Endothelial cell of umbilical vein (primary cell): ENCODE measurements around the gene SINHCAF. TPM values are rescaled to one million over a fixed set of nuclear protein-coding genes. Genes with fewer than 3 reads are reported as not detected.

ENCODE experiments used
- BruUV-seq: library from RNA; stranded (reverse); fragments of 400-500 nt; replicated peaks from 2 replicates; lab custom pipeline; 2021; lab: Mats Ljungman, UMichigan
- CTCF ChIA-PET: fragments of 300-600, 350-600 bp; sonication (Branson Sonifier 250); formaldehyde crosslinking; loops from one replicate; lab custom pipeline; 2021; ENCODE audit warnings: antibody characterized with exemption, inconsistent platforms; lab: Charles Lee
- POLR2A ChIA-PET: fragments of 300-600, 350-600 bp; sonication (Branson Sonifier 250); formaldehyde crosslinking; loops from one replicate; lab custom pipeline; 2021; ENCODE audit warnings: antibody characterized with exemption, inconsistent platforms; lab: Charles Lee
- DNase-seq: peaks from one replicate; pipeline ENCODE4 v3.0.0-alpha.2; 2011; ENCODE audit warnings: low read depth, low spot score
- FAIRE-seq: peaks from 2 replicates; lab custom pipeline; 2011; peaks lifted over from hg19 to GRCh38; lab: Jason Lieb, UNC
- H2AFZ ChIP-seq: 2 replicates; pipeline ENCODE4 v1.6.0; 2012; ENCODE audit warnings: low read depth, low read length, control low read depth, inconsistent platforms
- H3K27ac ChIP-seq: 2 replicates; pipeline ENCODE4 v1.5.1; 2011; ENCODE audit warnings: low read depth, mild to moderate bottlenecking, control low read depth, low read length, moderate library complexity; ENCODE audit not compliant: insufficient read depth
- H3K27me3 ChIP-seq, 2 experiments: 2 replicates each; pipeline versions ENCODE4 v1.6.0 to v1.6.1; 2011; ENCODE audit warnings: low read length in 2 of 2, mixed read lengths in 1 of 2; ENCODE audit not compliant: control insufficient read depth in 2 of 2, insufficient read depth in 2 of 2
- H3K36me3 ChIP-seq, 2 experiments: 2 replicates in 1 of 2; 3 replicates in 1 of 2; pipeline ENCODE4 v1.5.1; 2011; ENCODE audit warnings: low read length in 2 of 2, mild to moderate bottlenecking in 1 of 2, moderate library complexity in 1 of 2; ENCODE audit not compliant: control insufficient read depth in 2 of 2, insufficient read depth in 2 of 2; ENCODE audit errors: extremely low read depth in 1 of 2
- H3K4me1 ChIP-seq: 3 replicates; pipeline ENCODE4 v1.5.1; 2011; ENCODE audit warnings: mild to moderate bottlenecking, low read length; ENCODE audit not compliant: control insufficient read depth, insufficient read depth; ENCODE audit errors: extremely low read depth
- H3K4me2 ChIP-seq: 2 replicates; pipeline ENCODE4 v1.6.1; 2011; ENCODE audit warnings: low read length, control low read depth, mixed read lengths; ENCODE audit not compliant: insufficient read depth
- H3K4me3 ChIP-seq, 3 experiments: fragments of 200-600 bp in 1 of 3; sonication (generic), shearing (Covaris generic) in 1 of 3; replicated peaks in 1 of 3; 2 replicates each; pipeline ENCODE4 v1.5.1; 2011 to 2016; ENCODE audit warnings: control low read depth in 3 of 3, low read length in 3 of 3, mild to moderate bottlenecking in 2 of 3, inconsistent platforms in 1 of 3, low read depth in 1 of 3, moderate library complexity in 1 of 3; ENCODE audit not compliant: insufficient read depth in 1 of 3
- H3K79me2 ChIP-seq: 2 replicates; pipeline ENCODE4 v1.6.0; 2012; ENCODE audit warnings: low read length, inconsistent platforms; ENCODE audit not compliant: control insufficient read depth, insufficient read depth
- H3K9ac ChIP-seq: replicated peaks from 2 replicates; pipeline ENCODE3; 2011; ENCODE audit warnings: low read length, control low read depth; ENCODE audit not compliant: insufficient read depth; ENCODE audit errors: extremely low read depth
- H3K9me1 ChIP-seq: replicated peaks from 3 replicates; pipeline ENCODE4 v1.6.0; 2011; ENCODE audit warnings: mild to moderate bottlenecking, low read length; ENCODE audit not compliant: control insufficient read depth, insufficient read depth; ENCODE audit errors: extremely low read depth
- H3K9me3 ChIP-seq: replicated peaks from 2 replicates; pipeline ENCODE4 v1.5.1; 2012; ENCODE audit warnings: low read length, inconsistent platforms; ENCODE audit not compliant: control insufficient read depth, insufficient read depth
- H4K20me1 ChIP-seq: replicated peaks from 2 replicates; pipeline ENCODE3; 2011; ENCODE audit warnings: mild to moderate bottlenecking, low read length; ENCODE audit not compliant: control insufficient read depth, insufficient read depth; ENCODE audit errors: extremely low read depth
- EZH2 ChIP-seq: IDR thresholded peaks from 2 replicates; pipeline ENCODE4 v1.6.1; 2012; ENCODE audit warnings: borderline replicate concordance, low read depth, mild to moderate bottlenecking, moderate library complexity, low read length, inconsistent platforms; ENCODE audit not compliant: severe bottlenecking
- FOS ChIP-seq: IDR thresholded peaks from 2 replicates; pipeline ENCODE4 v1.6.1; 2011; ENCODE audit warnings: mild to moderate bottlenecking, low read length, moderate library complexity, borderline replicate concordance; ENCODE audit not compliant: insufficient read depth
- GATA2 ChIP-seq: IDR thresholded peaks from 2 replicates; pipeline ENCODE4 v1.7.0; 2011; ENCODE audit warnings: low read depth, mild to moderate bottlenecking, moderate library complexity, mixed read lengths, low read length; ENCODE audit not compliant: insufficient read length, insufficient read depth
- JUN ChIP-seq: IDR thresholded peaks from 2 replicates; pipeline ENCODE4 v1.6.1; 2011; ENCODE audit warnings: borderline replicate concordance, low read depth; ENCODE audit not compliant: insufficient read length, insufficient read depth
- MYC ChIP-seq: IDR thresholded peaks from one replicate; pipeline ENCODE4 v1.6.1; 2011; ENCODE audit warnings: mild to moderate bottlenecking, low read depth, low read length
- POLR2A ChIP-seq: IDR thresholded peaks from 2 replicates; pipeline ENCODE4 v1.6.1; 2012; ENCODE audit warnings: low read depth, mild to moderate bottlenecking, control low read depth, low read length
- POLR2AphosphoS5 ChIP-seq: IDR thresholded peaks from 2 replicates; pipeline ENCODE4 v1.6.1; 2012; ENCODE audit warnings: low read depth, mild to moderate bottlenecking, control low read depth, low read length, moderate library complexity; ENCODE audit not compliant: insufficient read depth
- dilution Hi-C: fragments of 300-500 bp; cut with MboI; formaldehyde crosslinking; loops from one replicate; pipeline ENCODE4 v1.15.0; 2019; ENCODE audit warnings: low sequenced_read_pairs; ENCODE audit not compliant: extremely low pct_ligation_motif_present
- intact Hi-C: fragments of 100-400 bp; cut with micrococcal nuclease; formaldehyde crosslinking; loops from one replicate; pipeline ENCODE4 v1.10.0; 2022
- polyA plus RNA-seq, 4 experiments: library from polyadenylated mRNA; depleted of rRNA in 3 of 4; stranded (reverse) in 3 of 4; unstranded in 1 of 4; fragments of >200 nt; gene quantifications; 2 replicates each; pipeline versions ENCODE4 v1.2.1 to v1.2.3, GENCODE V29; 2011 to 2012; ENCODE audit warnings: missing spikeins in 1 of 4
- total RNA-seq: library from RNA; stranded (reverse); gene quantifications from 2 replicates; pipeline ENCODE4 v1.2.3, GENCODE V29; 2021
- TF ChIP-seq, protein P1 (sequence below), 2 donors: IDR thresholded peaks; 1 replicate in 1 of 2; 2 replicates in 1 of 2; pipeline ENCODE4 v1.5.1; 2011; ENCODE audit warnings: low read length in 2 of 2, mild to moderate bottlenecking in 2 of 2, moderate library complexity in 2 of 2, control low read depth in 1 of 2, inconsistent platforms in 1 of 2, low read depth in 1 of 2; ENCODE audit not compliant: insufficient read depth in 1 of 2; ENCODE audit errors: extremely low read depth in 1 of 2
- TF ChIP-seq, protein P2 (sequence below): IDR thresholded peaks from 2 replicates; pipeline ENCODE4 v1.6.1; 2011; ENCODE audit not compliant: insufficient read depth, insufficient read length

SINHCAF gene
- total and polyA plus RNA-seq, 2 donors (not counting 3 experiments of a cell fraction or from before 2014, with no cell fraction given): 19.3 to 83.4 TPM

DNA sequence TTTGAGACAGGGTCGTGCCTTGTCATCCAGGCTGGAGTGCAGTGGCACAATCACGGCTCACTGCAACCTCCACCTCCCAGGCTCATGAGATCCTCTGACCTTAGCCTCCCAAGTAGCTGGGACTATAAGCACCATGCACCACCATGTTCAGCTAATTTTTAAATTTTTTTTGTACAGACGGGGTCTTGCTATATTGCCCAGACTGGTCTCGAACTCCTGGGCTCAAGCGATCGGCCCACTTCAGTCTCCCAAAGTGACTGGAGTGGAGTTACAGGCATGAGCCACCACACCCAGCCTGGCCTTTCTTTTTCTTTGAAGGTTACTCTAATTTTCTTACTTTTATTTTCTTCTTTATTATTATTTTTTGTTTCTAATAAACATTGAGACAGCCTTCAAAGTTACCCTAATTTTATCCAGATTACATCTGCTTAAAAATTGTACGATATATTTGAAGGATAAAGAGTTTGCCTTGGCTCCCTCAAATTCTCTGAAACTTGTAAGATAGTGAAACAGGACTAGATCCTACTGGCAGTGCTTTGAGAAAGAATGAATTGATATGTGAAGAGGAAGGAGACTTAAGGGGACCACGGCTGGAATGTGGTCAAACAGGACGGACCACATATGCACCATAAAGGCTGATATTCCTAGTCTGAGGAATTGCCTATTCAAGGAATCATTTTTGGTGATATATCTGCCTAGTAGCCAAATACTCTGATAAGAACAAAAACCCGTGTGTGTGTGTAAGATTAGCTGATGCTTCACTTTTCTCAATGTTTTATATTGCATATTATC is 14.1 kb upstream of the SINHCAF start:
- no peaks in the 10 kb centered on the region for H3K27me3 ChIP-seq
- no peak overlapping the region for H3K4me3 ChIP-seq
- no peaks in the 10 kb centered on the region for H3K9me3 ChIP-seq
- no peaks in the 10 kb centered on the region for H3K79me2 ChIP-seq
- no peak overlapping the region for H2AFZ ChIP-seq
- DNase-seq (no peak), FAIRE-seq (no peak)
- TF ChIP-seq MYC (no peak), GATA2 (no peak), FOS (no peak), POLR2AphosphoS5 (no peak), EZH2 (no peak), POLR2A (no peak), JUN (no peak)
- TF ChIP-seq, protein P1, sequence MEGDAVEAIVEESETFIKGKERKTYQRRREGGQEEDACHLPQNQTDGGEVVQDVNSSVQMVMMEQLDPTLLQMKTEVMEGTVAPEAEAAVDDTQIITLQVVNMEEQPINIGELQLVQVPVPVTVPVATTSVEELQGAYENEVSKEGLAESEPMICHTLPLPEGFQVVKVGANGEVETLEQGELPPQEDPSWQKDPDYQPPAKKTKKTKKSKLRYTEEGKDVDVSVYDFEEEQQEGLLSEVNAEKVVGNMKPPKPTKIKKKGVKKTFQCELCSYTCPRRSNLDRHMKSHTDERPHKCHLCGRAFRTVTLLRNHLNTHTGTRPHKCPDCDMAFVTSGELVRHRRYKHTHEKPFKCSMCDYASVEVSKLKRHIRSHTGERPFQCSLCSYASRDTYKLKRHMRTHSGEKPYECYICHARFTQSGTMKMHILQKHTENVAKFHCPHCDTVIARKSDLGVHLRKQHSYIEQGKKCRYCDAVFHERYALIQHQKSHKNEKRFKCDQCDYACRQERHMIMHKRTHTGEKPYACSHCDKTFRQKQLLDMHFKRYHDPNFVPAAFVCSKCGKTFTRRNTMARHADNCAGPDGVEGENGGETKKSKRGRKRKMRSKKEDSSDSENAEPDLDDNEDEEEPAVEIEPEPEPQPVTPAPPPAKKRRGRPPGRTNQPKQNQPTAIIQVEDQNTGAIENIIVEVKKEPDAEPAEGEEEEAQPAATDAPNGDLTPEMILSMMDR (IDR thresholded peaks at IDR 0.05; ENCODE audit: extremely low read depth in 1 of 2, insufficient read depth in 1 of 2, low read depth in 1 of 2, low read length in 2 of 2): no peak
- TF ChIP-seq, protein P2, sequence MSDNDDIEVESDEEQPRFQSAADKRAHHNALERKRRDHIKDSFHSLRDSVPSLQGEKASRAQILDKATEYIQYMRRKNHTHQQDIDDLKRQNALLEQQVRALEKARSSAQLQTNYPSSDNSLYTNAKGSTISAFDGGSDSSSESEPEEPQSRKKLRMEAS: no peak
- no peaks in the 10 kb centered on the region for H4K20me1 ChIP-seq
- POLR2A ChIA-PET: no interaction called here
- BruUV-seq: no TSS peak
- no peak overlapping the region for H3K4me2 ChIP-seq
- H3K9ac ChIP-seq: no peak overlapping the region
- dilution Hi-C loops (no loop called here), intact Hi-C loops (no loop called here)
- no peaks in the 10 kb centered on the region for H3K4me1 ChIP-seq
- no peaks in the 10 kb centered on the region for H3K9me1 ChIP-seq
- no peak overlapping the region for H3K27ac ChIP-seq
- CTCF ChIA-PET: interaction anchor here (1.1 kb wide), 1 partner anchor 11 kb away, joined by 5 read pairs; no protein-coding TSS in a partner anchor
- H3K36me3 ChIP-seq: no peaks in the 10 kb centered on the region
